ENCODE data around the gene KRTAP4-11.
"Not testable (repeated sequence)": the region's sequence is repeated elsewhere in the genome, so short reads cannot be mapped to it uniquely, and the experiment has no call there.

KRTAP4-11 gene

DNA sequence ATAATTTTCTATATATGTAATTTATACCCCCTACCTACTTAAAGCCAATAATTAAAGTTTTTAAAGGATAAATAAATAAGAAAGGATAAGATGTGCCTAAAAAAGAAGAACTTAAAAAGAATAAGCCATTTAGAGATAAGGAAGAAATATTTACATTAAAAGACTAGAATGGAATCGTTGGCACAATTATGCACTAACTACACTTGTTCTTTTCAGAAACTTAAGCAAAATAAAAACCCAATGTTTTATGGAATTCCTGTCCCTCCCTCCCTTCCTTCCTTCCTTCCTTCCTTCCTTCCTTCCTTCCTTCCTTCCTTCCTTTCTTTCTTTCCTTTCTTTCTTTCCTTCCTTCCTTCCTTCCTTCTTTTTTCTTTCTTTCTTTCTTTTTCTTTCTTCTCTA is 26.7 kb upstream of the KRTAP4-11 start:
- Histone ChIP-seq H3K9ac (ENCODE audit: low read length) (no peak overlapping the region), H3K9me3 (ENCODE audit: insufficient read depth, low read length) (peaks cover 17% of the 10 kb centered on the region), H3K4me2 (ENCODE audit: low read depth, low read length, poor library complexity, severe bottlenecking) (no peak overlapping the region), H3K27ac (ENCODE audit: low read depth, low read length) (no peak overlapping the region), H4K20me1 (ENCODE audit: low read depth, low read length) (no peaks in the 10 kb centered on the region), H3K9me2 (replicated peaks; ENCODE audit: insufficient read depth, low read length) (no peaks in the 10 kb centered on the region), H3K27me3 (ENCODE audit: low read length) (no peaks in the 10 kb centered on the region; the same call in 1 of the 2 replicates), H3F3A (ENCODE audit: insufficient read depth) (no peaks in the 10 kb centered on the region), H3K79me2 (ENCODE audit: insufficient read depth, low read length) (no peaks in the 10 kb centered on the region), H2AFZ (ENCODE audit: low read depth, low read length, severe bottlenecking) (no peak overlapping the region), H3K36me3 (ENCODE audit: low read length) (no peaks in the 10 kb centered on the region), H3K4me3 (ENCODE audit: insufficient read depth, low read length, poor library complexity, severe bottlenecking) (no peak overlapping the region)
- no peak for TF ChIP-seq EZH2phosphoT487 (conservative IDR thresholded peaks at IDR 0.05; ENCODE audit: low read length)
- TF ChIP-seq, protein P1, sequence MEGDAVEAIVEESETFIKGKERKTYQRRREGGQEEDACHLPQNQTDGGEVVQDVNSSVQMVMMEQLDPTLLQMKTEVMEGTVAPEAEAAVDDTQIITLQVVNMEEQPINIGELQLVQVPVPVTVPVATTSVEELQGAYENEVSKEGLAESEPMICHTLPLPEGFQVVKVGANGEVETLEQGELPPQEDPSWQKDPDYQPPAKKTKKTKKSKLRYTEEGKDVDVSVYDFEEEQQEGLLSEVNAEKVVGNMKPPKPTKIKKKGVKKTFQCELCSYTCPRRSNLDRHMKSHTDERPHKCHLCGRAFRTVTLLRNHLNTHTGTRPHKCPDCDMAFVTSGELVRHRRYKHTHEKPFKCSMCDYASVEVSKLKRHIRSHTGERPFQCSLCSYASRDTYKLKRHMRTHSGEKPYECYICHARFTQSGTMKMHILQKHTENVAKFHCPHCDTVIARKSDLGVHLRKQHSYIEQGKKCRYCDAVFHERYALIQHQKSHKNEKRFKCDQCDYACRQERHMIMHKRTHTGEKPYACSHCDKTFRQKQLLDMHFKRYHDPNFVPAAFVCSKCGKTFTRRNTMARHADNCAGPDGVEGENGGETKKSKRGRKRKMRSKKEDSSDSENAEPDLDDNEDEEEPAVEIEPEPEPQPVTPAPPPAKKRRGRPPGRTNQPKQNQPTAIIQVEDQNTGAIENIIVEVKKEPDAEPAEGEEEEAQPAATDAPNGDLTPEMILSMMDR (IDR thresholded peaks at IDR 0.05; ENCODE audit: insufficient read depth, low read length, poor library complexity, severe bottlenecking): no peak

DNA sequence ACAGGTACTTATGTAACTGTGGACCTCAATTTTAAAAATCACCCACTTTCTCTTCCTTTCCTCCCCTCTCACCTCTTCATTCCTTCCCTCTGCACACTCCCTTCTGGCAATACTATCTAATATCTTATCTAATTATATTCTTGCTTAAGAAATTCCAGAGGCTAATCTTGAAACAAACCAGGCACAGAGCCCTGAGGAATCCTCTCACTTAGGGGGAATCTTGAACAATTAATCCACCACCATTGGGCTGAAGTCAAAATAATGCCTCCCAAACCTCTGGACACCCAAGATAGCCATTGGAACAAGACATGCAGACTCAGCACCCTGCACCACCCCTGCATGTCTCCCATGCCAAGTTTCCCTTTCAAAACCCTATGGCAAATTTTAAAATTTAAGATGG is 23.2 kb upstream of the KRTAP4-11 start:
- H3K4me2 ChIP-seq (ENCODE audit: low read depth, low read length, poor library complexity, severe bottlenecking): no peak overlapping the region
- no peak overlapping the region for H2AFZ ChIP-seq (ENCODE audit: low read depth, low read length, severe bottlenecking)
- H3K79me2 ChIP-seq (ENCODE audit: insufficient read depth, low read length): no peaks in the 10 kb centered on the region
- no peaks in the 10 kb centered on the region for H3K36me3 ChIP-seq (ENCODE audit: low read length)
- TF ChIP-seq EZH2phosphoT487 (conservative IDR thresholded peaks at IDR 0.05; ENCODE audit: low read length): no peak
- TF ChIP-seq, protein P1 (IDR thresholded peaks at IDR 0.05; ENCODE audit: insufficient read depth, low read length, poor library complexity, severe bottlenecking): no peak
- no peaks in the 10 kb centered on the region for H3K27me3 ChIP-seq (ENCODE audit: low read length)
- peaks cover 17% of the 10 kb centered on the region for H3K9me3 ChIP-seq (ENCODE audit: insufficient read depth, low read length)
- H3K4me3 ChIP-seq (ENCODE audit: insufficient read depth, low read length, poor library complexity, severe bottlenecking): no peak overlapping the region
- no peaks in the 10 kb centered on the region for H3K9me2 ChIP-seq (replicated peaks; ENCODE audit: insufficient read depth, low read length)
- no peak overlapping the region for H3K27ac ChIP-seq (ENCODE audit: low read depth, low read length)
- H3F3A ChIP-seq (ENCODE audit: insufficient read depth): no peaks in the 10 kb centered on the region
- no peak overlapping the region for H3K9ac ChIP-seq (ENCODE audit: low read length)
- no peaks in the 10 kb centered on the region for H4K20me1 ChIP-seq (ENCODE audit: low read depth, low read length)

DNA sequence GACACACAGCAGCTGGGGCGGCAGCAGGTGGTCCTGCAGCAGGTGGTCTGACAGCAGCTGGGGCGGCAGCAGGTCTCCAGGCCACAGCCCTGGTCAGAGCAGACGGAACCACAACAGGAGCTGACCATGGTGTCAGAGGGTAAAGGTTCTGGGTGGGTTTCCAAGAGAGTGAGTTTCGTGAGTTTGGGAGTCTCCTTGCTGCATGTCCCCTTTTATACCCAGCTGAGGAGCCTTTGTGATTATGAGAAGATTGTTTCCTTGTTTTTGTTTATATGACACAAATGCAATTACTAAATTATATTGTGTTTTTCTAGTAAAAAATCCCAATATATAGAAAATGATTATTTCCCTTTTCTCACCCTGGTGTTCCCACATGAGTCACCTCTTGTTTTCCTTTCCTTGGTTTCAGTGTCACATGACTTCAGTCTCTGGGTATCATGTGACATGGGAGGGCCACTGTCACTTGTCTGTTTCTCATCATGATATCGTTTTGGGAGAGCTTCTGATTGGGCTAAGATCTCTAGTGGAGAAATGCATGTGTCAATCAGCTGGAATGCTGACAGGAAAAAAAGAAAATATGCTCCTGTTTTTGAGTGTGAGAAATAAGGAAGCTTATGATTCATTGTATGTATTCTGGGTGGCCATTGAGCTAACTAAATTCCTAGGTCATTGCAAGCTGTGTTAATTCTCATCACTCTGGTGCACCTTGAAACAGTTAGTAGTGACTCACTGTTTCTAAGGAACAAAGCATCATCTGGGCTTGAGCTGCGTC is 22.4 kb upstream of the KRTAP4-11 start, which contains the start of gene KRTAP4-6:
Gene KRTAP4-6 (minus strand): TSS at position 185 of the 772 bp plus-strand sequence. CDS start 57 bp downstream, at position 128.
- Histone ChIP-seq H3K9me3 (ENCODE audit: insufficient read depth, low read length) (peaks cover 17% of the 10 kb centered on the region), H3K4me2 (ENCODE audit: low read depth, low read length, poor library complexity, severe bottlenecking) (no peak within 1 kb of the TSS), H2AFZ (ENCODE audit: low read depth, low read length, severe bottlenecking) (no peak within 1 kb of the TSS), H3K79me2 (ENCODE audit: insufficient read depth, low read length) (no peaks in the 10 kb centered on the region), H3K9me2 (replicated peaks; ENCODE audit: insufficient read depth, low read length) (no peaks in the 10 kb centered on the region), H4K20me1 (ENCODE audit: low read depth, low read length) (no peaks in the 10 kb centered on the region), H3K27ac (ENCODE audit: low read depth, low read length) (no peak within 1 kb of the TSS), H3K9ac (ENCODE audit: low read length) (no peak within 1 kb of the TSS), H3K27me3 (ENCODE audit: low read length) (no peaks in the 10 kb centered on the region), H3F3A (ENCODE audit: insufficient read depth) (no peaks in the 10 kb centered on the region), H3K36me3 (ENCODE audit: low read length) (no peaks in the 10 kb centered on the region), H3K4me3 (ENCODE audit: insufficient read depth, low read length, poor library complexity, severe bottlenecking) (no peak within 1 kb of the TSS)
- TF ChIP-seq, protein P1 (IDR thresholded peaks at IDR 0.05; ENCODE audit: insufficient read depth, low read length, poor library complexity, severe bottlenecking): no peak
- no peak for TF ChIP-seq EZH2phosphoT487 (conservative IDR thresholded peaks at IDR 0.05; ENCODE audit: low read length)

DNA sequence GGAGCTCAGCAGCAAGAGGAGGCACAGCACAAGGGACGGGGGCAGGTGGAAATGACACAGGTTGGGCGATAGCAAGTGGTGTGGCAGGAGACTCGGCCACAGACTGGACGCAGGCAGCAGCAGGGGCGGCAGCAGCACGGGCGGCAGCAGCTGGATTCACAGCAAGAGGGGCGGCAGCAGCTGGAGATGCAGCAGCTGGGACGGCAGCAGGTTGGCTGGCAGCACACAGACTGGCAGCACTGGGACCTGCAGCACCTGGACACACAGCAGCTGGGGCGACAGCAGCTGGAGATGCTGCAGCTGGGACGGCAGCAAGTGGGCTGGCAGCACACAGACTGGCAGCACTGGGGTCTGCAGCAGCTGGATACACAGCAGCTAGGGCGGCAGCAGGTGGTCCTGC is 21.7 kb upstream of the KRTAP4-11 start:
- not testable (repeated sequence) for H3K4me2 ChIP-seq (ENCODE audit: low read depth, low read length, poor library complexity, severe bottlenecking); H3K27me3 ChIP-seq (ENCODE audit: low read length); H3K4me3 ChIP-seq (ENCODE audit: insufficient read depth, low read length, poor library complexity, severe bottlenecking); H3K9me2 ChIP-seq (replicated peaks; ENCODE audit: insufficient read depth, low read length); H3K36me3 ChIP-seq (ENCODE audit: low read length); H3K27ac ChIP-seq (ENCODE audit: low read depth, low read length); H3K79me2 ChIP-seq (ENCODE audit: insufficient read depth, low read length); H3K9ac ChIP-seq (ENCODE audit: low read length); H4K20me1 ChIP-seq (ENCODE audit: low read depth, low read length); H2AFZ ChIP-seq (ENCODE audit: low read depth, low read length, severe bottlenecking); H3F3A ChIP-seq (ENCODE audit: insufficient read depth)
- H3K9me3 ChIP-seq (ENCODE audit: insufficient read depth, low read length): peaks cover 17% of the 10 kb centered on the region

All from SU-DHL-6 (cell line).